ENCODE results near the gene FEM1C.
"Not testable (repeated sequence)": the region's sequence is repeated elsewhere in the genome, so short reads cannot be mapped to it uniquely, and the experiment has no call there.

The FEM1C gene

DNA sequence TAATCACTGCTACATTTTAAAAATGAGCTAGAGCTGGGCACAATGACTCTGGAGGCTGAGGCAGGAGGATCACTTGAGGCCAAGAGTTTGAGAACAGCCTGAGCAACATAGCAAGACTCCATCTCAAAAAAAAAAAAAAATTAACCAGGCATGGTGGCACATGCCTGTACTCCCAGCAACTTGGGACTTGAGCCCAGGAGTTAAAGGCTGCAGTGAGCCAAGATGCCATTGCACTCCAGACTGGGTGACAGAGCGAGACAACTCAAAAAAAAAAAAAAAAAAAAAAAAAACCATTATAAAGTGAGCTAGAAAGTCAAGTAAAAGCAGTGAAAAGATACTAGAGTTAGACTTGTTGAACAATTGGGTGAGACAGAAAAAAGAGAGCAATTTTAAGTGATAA is 28.2 kb downstream of the FEM1C start:
- no peak for DNase-seq

DNA sequence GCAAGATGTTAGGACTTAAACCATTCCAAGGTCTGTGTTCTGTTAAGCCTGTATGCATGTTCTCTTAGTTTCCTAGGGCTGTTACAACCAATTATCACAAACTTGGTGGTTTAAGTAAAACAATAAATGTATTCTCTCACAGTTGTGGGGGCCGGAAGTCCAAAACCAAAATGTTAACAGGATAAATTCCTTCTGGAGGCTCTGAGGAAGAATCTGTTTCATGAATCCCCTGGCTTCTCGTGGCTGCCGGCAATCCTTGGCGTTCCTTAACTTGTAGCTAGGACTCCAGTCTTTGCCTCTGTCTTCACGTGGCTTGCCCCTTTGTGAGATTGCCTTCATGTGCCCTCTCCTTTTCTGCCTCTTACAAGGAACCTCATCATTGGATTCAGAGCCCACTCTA is 30.4 kb downstream of the FEM1C start:
- DNase-seq, result no peak

DNA sequence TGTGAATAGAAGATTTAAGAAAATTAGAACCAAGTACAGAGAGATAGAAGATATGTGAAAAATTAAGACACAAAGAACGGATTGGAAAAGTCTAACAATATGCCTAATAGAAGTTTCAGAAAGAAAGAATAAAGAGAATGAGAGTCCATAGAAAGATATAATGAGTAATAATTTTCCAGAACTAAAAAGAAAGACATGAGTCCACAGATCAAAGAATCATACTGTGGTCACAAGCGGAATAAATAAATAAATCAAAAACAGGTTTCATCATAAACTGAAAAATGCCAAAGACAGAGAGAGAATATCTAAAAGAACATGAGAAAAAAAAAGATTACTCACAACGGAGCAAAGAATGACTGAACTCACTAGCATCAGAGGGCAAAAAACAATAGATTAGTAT is 32.9 kb downstream of the FEM1C start:
- no peak for DNase-seq

DNA sequence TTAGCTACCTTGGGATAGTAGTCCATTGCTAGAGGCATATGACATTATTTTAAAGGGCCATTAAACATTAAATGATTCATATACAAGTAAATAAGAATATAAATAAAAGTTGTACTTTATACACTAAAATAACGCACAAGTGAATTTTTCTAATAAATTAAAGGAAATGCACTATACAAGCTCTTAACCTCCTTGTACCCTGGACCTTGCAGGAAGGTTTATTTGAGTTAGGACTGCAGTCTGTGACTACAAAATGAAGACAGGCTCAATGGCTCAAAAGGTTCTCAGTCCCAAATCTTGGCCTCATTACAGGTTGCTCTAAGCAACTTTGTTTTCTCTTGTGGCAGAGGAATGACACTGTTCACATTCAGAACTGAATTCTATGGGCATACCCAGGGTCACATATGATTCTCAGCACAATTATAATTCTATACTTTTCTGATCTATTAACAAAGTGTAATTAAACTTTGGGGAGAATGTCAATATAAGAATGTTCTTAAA is 34.4 kb downstream of the FEM1C start:
- DNase-seq, result no peak

DNA sequence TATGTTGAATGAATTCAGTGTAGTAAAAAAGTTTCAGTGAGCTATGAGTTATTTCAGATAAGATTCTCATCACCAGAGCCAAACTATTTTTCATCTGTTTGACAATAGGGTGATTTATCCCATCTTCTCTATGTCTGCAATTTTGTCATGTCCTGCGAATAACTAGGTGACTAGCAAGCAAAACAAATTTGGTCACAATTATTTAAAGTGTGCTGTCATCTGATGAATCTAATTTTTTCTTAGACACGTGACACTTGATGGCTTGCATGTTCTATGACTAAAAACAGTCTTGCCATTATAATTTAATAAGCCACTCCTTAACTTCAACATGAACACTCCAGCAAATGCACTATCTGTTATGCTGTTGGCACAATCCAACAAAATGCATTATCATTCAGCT is 35.0 kb downstream of the FEM1C start:
- no peak for DNase-seq

DNA sequence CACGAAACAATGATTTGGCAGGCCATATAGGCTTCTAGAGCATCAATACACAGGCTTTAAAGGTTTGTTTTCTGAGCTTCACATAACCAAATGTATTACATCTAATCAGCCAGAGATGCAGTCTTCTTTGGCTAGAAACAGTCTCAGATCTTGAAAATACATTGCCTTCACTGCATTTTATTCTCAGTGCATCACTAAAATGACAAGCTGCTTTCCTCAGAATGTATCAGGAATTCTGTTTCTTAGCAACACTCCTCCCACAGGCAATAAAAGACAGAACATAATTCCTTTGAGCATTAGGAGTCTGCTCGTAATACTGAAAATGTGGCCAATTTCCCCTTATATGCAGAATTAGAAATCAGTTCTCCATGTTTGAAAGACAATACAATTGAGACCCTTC is 36.9 kb downstream of the FEM1C start:
- DNase-seq, result peak; percentile 34

DNA sequence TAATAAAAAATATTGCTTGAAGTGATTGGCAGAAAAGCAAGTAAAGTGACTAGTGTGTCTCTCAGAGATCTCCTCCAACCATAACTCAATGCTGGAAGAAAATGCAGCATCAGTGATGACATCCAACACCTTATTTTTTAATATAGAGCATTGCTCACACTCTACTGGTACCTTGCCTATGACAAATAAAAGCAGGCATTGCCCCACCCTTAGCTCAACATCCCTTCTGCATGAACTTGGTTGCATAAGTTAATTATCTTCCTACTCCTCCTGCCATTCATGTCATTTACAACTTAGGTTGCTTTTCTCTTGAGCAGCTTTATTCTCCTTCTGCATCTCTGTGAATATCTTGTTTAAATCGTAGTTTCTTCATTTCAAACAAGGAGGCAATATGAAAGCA is 41.2 kb downstream of the FEM1C start:
- no peak for DNase-seq

DNA sequence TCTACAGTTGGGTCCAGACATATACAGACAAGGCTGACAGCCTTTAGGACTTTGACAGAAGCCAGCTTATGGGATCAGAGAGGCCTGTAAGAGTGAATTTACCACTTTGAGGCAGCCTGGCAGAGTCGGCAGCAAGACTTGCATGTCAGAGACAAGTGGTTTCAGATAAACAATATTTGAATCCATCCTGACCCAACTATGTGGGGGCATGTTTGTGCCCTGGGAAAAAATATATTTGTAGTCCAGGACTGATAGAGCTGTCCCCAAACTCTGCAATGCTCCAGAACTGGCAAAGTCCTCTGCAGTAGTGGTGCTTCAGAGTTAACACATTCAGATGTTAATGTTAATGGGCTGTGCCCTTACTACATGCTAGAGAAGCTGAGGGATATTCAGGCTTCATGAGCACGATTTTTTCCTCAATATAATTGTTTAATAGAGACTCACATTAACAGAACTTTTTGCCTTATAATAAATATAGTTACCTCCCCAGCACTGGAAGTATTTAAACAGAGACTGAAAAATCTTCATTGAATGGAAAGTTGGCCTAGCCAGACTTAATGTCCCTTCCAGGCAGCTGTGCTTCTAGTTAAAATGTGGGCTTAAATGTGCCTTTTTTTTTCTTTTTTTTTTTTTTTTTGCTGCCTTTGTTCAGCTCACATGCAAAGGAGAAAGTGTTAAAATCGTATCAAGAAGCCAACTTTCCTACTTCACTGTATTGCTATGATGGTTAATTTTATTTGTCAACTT is 42.9 kb downstream of the FEM1C start:
- DNase-seq, result no peak

DNA sequence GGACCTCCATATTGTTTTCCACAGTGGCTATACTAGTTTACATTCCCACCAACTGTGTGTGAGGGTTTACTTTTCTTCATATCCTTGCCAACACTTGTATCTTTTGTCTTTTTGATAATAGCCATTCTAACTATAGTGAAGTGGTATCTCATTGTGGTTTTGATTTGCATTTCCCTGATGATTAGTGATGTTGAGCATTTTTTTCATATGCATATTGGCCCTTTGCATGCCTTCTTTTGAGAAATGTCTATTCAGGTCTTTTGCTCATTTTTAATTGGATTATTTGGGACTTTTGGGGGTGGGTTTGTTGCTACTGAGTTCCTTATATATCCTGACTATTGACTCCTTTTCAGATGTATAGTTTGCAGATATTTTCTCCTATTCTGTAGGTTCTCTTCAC is 44.4 kb downstream of the FEM1C start:
- no peak for DNase-seq

DNA sequence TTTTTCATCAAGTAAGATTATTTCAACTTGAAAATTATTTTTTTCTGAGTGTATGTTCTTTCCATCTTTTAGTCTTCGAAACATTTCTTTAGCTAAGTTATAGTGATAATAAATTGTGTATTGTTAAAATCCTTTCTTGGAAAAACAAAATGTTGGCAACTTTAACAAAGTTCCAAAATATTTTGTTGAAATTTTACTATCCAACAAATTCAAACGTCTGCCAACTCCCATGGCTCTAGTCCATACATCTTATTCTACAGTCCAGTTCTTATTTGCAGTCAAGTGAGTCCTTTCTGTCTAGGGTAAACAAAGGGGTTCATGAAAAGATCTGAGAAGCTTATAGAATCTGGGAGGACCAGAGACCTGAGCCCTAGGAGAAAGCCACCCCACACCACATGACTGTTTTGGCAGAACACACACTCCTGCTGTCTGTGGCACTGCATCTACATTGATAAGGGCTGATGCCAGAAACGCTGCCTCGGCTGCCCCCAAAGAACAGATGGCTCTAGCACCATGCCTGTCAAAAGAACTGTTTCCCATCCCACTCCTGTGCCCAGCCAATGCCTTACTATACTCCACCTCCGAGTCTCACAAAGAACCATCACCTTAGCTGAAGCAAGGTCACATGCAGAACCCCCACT is 47.5 kb downstream of the FEM1C start:
- DNase-seq, result no peak

DNA sequence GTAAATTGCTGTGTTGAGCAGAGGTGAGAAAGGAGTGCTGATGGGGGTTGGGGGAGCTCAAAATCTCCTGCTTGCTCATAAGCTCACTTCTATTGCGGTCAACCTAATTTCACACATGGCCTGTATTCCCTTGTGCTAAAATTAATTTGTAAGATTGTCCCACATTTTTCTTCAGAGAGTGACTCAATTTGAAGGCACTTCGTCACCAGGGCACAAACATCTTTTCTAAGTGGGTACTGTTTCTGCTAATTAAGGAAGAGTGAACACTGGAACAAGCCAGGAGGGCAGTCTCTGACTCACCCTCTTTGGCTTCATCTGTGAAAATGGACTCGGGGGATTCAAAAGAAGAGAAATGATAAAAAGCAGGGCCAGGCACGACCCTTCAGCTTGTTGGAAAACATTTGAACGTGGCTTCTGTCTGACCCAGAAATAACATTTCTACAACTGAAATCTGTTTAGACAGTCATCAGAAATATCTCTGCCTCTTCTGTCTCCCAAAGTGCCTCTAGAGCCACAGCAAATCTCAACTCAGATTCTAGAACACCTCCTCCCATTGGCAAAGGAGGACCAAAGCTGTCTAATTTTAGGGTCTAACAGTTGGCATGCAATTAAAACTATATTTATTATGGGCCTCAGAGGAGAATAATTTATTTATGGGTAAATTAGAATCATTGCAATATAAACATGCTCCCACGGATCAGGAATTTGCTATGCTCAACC is 49.8 kb downstream of the FEM1C start:
- DNase-seq, result no peak

DNA sequence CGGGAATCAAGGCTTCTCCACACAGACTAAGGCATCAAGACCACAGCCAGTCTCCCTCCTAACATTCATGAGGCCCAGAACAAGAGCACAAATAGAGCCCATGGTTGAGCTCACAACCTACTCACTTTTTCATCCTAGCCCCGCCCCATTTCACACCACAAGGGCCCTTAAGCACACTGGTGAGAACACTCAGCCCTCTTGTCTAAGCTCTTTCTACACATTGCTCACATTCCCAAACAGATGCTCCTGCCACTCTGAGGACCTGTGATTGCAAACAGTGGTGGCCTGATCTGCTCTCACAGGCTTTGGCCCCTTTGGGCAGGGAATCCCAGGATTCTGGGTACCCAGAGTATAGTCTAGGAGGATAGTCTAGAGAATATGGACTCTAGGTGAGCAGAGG is 54.0 kb downstream of the FEM1C start:
- DNase-seq, result no peak

DNA sequence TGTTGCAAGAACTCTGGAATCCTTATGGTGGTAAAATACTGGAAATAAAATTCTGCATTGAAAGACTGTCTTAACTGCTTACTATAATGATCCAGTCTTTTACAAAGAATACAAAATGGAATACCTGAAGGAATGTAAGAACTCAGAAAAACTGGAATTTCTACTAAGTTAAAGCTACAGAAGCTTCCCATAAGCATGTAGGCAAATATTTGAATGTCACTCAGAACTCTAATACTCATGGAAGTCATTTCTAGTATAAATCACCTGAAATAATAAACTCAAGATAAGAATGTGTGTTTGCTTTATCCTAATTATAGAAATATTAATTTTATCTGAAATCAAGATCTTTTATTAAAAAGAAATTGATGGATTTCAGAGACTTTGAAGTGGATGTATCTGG is 54.8 kb downstream of the FEM1C start:
- DNase-seq, result no peak

DNA sequence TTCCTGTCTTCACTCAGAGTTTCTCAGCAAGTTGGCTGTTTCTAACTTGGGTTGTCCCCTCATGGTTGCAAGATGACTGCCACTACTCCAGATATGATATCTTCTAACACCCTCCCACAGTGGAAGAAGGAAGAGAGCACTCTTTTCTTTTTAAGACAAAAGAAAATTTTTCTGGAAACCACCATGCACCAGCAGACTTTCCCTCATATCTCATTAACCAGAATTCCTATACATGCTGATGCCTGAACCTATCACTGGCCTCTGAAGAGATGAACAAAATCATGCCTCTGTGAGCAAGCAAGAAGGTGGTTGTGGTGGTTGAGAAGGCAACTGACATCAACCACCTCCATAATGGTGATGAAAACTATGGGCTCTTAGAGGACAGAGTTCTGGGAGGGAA is 56.8 kb downstream of the FEM1C start:
- no peak for DNase-seq

DNA sequence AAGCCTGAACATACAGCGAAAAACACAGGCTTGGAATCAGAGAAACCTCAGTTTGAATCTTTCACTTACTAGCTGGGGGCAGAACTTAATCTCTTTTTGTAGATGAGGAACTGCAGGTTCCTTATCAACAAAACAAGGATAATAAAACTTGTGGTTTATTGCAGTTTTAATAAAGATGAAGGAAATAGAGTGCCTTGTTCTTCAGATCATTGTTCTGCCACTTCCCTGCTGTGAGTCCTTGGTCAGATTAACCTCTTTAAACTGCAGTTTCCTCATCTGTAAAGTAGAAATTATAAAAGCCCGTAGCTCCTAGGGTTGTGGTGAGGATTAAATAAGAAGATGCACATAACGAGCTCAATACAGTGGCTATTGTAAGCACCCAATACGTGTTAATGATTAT is 57.4 kb downstream of the FEM1C start:
- DNase-seq, result no peak

DNA sequence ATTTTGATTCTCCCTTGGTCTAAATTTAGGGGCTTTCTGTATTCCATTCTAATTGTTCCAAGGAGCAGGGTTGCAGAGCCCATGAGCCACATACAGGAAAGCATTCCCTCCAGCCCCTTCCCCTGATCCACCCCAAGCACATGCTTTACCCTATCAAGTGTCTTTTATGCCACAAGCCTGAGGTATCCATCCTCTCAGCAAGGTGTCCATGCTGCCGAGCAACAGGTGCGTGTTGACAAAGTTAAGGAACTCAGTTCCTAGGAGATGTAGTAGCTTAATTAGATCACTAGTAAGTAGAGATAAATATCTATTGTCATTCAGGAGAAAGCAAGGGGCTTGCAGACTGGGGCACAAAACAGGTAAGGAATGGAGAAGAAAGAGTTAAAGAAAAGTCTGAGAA is 57.8 kb downstream of the FEM1C start:
- DNase-seq, result no peak

DNA sequence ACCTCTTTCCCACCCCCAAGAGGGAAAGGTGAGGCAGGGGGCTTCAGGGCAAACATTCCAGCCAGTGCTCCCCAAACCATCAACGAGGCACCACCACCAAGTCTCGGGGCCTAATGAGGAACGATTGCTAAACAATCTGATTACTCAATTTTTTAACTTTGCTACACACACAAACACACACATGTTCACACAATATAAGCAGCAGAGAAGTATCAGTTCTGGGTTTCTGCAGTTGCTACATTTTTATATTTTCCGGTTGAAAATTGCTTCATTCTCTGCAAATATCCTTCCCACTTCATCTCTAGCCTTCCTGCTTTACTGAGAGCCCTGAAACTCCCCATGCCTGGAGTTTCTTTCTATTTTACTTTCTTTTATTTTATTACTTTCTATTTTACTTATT is 60.2 kb downstream of the FEM1C start:
- no peak for DNase-seq

DNA sequence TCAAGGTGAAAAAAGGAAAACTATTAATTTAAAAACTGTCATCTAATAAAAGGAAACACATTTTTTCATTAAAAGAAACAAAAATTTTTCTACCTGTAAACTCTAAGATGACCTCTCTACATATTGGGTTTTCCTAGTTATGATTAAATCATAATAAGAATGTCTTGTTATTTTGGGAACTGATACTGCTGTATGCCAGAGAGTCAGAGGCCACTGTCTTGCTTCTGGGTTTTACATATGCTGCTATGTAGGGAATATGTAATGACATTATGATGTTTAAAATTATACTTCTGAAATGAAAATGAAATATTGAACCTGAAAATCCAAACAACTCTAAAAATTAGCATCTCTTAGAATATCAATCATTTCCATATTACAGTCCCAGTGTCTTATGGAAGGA is 63.7 kb downstream of the FEM1C start:
- DNase-seq, result no peak

DNA sequence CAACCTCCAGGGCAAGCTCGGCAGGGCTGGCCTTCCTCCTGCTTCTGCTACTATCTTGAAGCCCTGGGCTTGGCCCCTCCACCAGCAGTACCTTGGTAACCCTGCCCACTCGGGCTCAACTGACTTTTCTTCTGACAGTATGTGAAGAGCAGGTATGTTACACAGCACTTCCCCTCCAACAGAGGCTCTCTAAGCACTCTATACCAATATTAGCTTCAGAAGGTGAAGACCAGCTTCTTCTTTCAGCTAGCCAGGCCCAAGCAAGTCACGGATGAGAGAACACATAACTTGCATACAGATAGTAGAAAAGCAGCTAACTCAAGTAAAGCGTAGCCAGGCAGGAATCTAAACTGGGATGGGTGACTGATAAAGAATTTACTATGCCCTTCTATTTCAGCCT is 64.3 kb downstream of the FEM1C start:
- no peak for DNase-seq

DNA sequence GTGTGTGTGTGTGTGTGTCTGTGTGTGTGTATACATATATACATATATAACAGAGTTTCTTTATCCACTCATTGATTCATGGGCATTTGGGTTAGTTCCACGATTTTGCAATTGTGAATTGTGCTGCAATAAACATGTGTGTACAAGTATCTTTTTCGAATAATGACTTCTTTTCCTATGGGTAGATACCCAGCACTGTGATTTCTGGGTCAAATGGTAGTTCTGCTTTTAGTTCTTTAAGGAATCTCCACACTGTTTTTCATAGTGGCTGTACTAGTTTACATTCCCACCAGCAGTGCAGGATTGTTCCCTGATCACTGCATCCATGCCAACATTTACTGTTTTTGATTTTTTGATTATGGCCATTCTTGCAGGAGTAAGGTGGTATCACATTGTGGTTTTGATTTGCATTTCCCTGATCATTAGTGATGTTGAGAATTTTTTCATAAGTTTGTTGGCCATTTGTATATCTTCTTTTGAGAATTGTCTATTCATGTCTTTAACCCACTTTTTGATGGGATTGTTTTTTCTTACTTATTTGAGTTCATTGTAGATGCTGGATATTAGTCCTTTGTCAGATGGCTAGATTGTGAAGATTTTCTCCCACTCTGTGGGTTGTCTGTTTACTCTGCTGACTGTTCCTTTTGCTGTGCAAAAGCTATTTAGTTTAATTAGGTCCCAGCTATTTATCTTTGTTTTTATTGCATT is 65.3 kb downstream of the FEM1C start:
- DNase-seq, result not testable (repeated sequence)

DNA sequence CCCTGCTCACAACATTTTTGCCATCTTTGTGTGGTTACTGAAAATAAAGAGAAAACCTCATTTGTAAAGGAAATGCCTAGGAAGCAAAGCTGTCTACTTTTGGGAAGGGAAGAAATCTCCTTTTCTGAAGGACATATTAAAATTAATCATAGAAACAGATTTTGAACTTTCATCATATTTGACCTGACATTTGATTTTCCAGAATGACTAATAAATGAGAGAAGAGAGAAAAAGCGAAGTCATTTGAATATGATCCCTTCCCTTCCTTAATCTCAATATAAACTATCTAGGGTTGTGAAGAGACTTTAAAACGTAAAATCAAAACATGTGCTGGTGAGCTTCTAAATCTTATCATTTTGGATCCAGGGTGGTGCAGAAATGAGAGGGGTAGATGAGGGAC is 66.3 kb downstream of the FEM1C start:
- DNase-seq, result no peak

DNA sequence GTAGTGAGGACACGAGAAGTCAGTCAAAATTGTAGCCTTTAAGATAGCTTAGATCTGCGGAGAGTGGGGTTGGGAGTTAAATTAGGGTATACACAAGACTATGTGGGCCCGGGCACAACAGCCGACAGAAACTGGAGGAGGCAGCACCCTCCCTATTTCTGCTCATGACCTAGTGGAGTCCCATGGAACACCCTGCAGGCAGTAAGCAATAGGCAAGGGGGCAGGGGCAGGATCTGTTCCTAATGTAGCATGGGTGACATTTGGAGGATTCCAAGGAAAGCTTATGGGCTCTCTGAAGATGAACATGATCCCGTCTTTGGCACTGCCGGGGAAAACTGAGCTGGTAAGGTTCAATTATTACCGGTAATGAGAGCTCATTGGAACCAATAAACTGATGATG is 67.0 kb downstream of the FEM1C start:
- DNase-seq, result no peak

DNA sequence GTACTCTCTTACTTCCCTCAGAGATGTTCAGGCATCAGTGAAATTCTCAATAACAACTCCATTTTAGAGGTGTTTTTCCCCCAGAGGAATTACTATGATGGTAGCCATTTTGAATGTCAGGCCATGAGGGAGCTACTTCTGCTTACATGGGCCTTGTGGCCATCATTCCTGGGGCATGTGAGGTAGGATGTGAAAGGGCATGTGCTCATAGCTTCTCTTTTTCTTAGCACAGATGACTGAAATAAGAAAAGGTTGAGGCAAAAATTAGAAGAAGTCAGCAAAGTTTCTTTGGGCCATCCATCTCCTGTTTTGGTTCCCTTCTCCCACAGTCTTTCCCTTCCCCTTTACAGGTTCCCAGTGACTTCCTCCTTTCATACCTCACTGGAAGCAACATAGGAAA is 68.8 kb downstream of the FEM1C start:
- DNase-seq, result no peak

Measured in amniotic stem cell (primary cell).